ENCODE results near the gene DPF3. TPM values are rescaled to one million over a fixed set of nuclear protein-coding genes. Genes with fewer than 3 reads are reported as not detected.
A peak's percentile ranks its signal among the peaks of the same experiment; 100 is the strongest.

The DPF3 gene
- total RNA-seq, 4 donors from 2014 or later, result 0.22 to 5.4 (median 2.7) TPM

DNA sequence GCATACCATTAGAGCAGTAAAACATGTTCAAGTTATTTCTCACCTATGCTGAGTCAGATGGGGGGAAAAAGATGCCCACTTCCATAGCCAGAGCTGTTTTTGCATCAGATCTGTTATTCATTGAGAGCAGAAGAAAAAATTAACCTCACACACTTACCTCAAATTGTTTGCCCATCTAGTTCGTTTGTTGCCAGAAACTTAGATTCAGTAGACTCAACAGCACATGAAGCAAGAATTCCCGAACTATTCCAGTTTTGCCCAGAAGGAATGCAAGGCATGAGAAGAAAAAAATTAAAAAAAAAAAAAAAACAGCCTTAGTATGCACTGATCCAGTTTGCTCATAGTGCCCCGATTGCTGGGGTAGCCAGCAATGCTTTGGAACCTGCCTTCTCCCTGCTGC is 12.4 kb upstream of the DPF3 start:
- Histone ChIP-seq H3K27me3 (peaks cover 0 to 7% of the 10 kb centered on the region in 2 donors), H3K4me1 (peaks cover 0 to 3% (median 0%) of the 10 kb centered on the region in 4 donors), H3K27ac (no peak overlapping the region), H3K4me3 (no peak overlapping the region), H3K9me3 (no peaks in the 10 kb centered on the region), H3K36me3 (no peaks in the 10 kb centered on the region)
- DNase-seq (ENCODE audit: low spot score in 2 of 2), result no peak
- WGBS, 2 donors, result 30 to 53% methylated on average over 3 of the region's 3 CpGs
- TF ChIP-seq EP300 (IDR thresholded peaks at IDR 0.05), result no peak
- TF ChIP-seq, protein P1, sequence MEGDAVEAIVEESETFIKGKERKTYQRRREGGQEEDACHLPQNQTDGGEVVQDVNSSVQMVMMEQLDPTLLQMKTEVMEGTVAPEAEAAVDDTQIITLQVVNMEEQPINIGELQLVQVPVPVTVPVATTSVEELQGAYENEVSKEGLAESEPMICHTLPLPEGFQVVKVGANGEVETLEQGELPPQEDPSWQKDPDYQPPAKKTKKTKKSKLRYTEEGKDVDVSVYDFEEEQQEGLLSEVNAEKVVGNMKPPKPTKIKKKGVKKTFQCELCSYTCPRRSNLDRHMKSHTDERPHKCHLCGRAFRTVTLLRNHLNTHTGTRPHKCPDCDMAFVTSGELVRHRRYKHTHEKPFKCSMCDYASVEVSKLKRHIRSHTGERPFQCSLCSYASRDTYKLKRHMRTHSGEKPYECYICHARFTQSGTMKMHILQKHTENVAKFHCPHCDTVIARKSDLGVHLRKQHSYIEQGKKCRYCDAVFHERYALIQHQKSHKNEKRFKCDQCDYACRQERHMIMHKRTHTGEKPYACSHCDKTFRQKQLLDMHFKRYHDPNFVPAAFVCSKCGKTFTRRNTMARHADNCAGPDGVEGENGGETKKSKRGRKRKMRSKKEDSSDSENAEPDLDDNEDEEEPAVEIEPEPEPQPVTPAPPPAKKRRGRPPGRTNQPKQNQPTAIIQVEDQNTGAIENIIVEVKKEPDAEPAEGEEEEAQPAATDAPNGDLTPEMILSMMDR (IDR thresholded peaks at IDR 0.05), result no peak
- TF ChIP-seq POLR2A (IDR thresholded peaks at IDR 0.05), result no peak

DNA sequence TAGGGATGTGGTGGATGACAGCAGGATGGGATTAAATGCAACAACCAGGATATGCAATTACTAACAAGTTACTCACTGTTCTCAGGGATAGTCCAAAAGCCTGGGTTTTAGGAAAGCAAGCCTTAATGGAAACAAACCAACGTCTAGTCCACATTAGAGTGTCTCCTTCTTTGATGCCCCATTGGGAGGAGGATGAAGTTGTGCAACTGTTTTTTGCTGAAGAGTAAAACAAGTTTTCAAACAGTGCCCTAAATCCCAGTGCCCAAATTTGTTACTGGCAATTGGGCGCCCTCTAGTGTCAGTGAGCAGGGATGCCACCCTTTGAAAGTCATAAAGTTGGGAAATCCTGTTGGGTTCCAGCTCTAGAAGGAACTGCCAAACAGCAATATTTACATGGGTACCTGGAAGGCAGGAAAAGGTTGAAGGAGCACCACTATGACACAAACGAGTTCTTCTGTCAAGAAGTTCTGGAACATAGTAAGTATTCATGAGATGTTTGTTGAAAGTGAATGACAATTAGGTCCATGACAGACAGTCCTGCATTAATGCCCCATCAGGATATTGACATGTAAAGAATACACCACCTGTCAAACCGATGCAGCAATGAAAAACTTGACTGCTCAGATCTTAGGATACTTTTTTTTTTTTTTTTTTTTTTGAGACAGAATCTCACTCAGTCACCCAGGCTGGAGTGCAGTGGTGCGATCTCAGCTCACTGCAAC is 11.1 kb upstream of the DPF3 start:
- Histone ChIP-seq H3K9me3 (no peaks in the 10 kb centered on the region), H3K36me3 (no peaks in the 10 kb centered on the region), H3K4me3 (no peak overlapping the region), H3K27ac (no peak overlapping the region), H3K4me1 (peaks cover 0 to 3% (median 0%) of the 10 kb centered on the region in 4 donors), H3K27me3 (peaks cover 0 to 7% of the 10 kb centered on the region in 2 donors)
- TF ChIP-seq EP300 (IDR thresholded peaks at IDR 0.05) (peak in 1 of 2 donors; percentile 13), POLR2A (IDR thresholded peaks at IDR 0.05) (no peak)
- TF ChIP-seq, protein P1 (IDR thresholded peaks at IDR 0.05), result peak; percentile 83 to 92 (median 90)
- WGBS, 2 donors, result 28 to 31% methylated on average over 5 of the region's 5 CpGs
- DNase-seq (ENCODE audit: low spot score in 2 of 2), result peak; percentile 33 to 74

DNA sequence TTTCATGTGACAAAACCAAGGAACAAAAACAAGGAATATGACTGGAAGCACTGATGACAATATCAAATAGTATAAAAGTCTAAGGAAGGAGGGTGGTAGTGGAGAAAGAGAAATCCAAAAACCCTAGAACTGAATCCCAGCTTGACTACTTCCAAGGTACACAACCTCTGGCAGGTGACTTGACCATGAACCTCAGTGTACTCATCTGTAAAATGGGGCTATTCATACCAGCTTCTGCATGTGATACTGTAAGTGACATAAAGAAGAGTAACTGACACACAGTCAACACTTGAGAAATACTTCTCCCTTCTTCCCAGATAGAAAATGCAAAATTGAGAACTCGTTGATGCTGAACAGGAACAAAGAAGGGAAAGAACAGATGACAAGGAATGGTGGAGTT is 10.3 kb upstream of the DPF3 start:
- H3K9me3 ChIP-seq, result no peaks in the 10 kb centered on the region
- TF ChIP-seq POLR2A (IDR thresholded peaks at IDR 0.05), result no peak
- TF ChIP-seq, protein P1 (IDR thresholded peaks at IDR 0.05), result no peak
- no peak for TF ChIP-seq EP300 (IDR thresholded peaks at IDR 0.05)
- peaks cover 0 to 3% (median 0%) of the 10 kb centered on the region in 4 donors for H3K4me1 ChIP-seq
- H3K4me3 ChIP-seq, result no peak overlapping the region
- H3K36me3 ChIP-seq, result no peaks in the 10 kb centered on the region
- 2 to 85% methylated on average over 1 of the region's 1 CpG for WGBS, 2 donors
- no peak for DNase-seq (ENCODE audit: low spot score in 2 of 2)
- H3K27me3 ChIP-seq, result peaks cover 0 to 7% of the 10 kb centered on the region in 2 donors
- H3K27ac ChIP-seq, result no peak overlapping the region

DNA sequence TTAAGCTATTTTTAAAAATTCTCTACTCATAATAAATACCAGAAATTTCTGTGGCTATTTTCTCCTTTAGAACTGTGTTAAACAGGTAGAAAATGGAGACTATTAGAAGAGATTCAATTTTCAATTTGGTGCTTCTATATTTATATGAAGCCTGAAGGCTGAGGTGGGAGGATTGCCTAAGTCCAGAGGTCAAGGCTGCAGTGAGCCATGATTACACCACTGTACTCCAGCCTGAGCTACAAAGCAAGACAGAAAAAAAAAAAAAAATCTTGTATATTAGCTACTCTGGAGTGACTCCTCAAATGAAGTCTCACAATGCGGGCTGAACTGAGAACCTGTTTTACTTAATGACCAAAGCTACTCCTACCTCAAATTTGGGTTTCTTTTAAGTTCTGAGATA is 9.8 kb upstream of the DPF3 start:
- Histone ChIP-seq H3K9me3 (no peaks in the 10 kb centered on the region), H3K4me3 (no peak overlapping the region), H3K4me1 (peaks cover 0 to 3% (median 0%) of the 10 kb centered on the region in 4 donors), H3K36me3 (no peaks in the 10 kb centered on the region), H3K27ac (no peak overlapping the region), H3K27me3 (peaks cover 0 to 7% of the 10 kb centered on the region in 2 donors)
- WGBS, 2 donors, result 43 to 96% methylated on average over 1 of the region's 1 CpG
- no peak for DNase-seq (ENCODE audit: low spot score in 2 of 2)
- TF ChIP-seq, protein P1 (IDR thresholded peaks at IDR 0.05), result no peak
- TF ChIP-seq POLR2A (IDR thresholded peaks at IDR 0.05), result no peak
- TF ChIP-seq EP300 (IDR thresholded peaks at IDR 0.05), result no peak

DNA sequence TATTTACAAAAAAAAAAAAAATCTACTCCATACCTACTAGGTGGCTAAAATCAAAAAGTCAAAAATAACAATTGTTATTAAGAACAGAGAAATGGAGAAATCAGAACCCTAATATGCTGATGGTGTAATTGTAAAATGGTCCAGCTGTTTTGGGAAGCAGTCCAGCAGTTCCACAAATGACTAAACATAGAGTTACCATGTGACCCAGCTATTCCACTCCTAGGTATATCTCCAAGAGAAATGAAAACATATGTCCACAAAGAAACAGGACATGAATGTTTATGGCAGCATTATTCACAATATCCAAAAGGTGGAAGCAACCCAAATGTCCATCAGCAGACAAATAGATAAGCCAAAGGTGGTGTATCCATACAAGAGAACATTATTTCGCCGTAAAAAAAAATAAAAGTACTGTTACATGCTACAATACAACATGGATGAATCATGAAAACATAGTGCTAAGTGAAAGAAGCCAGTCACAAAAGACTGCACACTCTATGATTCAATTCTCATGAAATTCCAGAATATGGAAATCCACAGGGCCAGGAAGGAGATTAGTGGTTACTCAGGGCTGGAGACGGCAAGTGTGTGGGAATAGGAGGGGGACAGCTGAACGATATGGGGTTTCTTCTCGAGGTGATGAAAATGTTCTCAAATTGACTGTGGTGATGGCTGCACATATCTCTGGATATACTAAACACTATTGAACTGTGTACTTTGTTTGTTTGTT is 9.1 kb upstream of the DPF3 start:
- Histone ChIP-seq H3K4me1 (peaks cover 0 to 3% (median 0%) of the 10 kb centered on the region in 4 donors), H3K36me3 (no peaks in the 10 kb centered on the region), H3K9me3 (no peaks in the 10 kb centered on the region), H3K27ac (no peak overlapping the region), H3K27me3 (peaks cover 0 to 7% of the 10 kb centered on the region in 2 donors), H3K4me3 (no peak overlapping the region)
- 85 to 89% methylated on average over 5 of the region's 5 CpGs for WGBS, 2 donors
- DNase-seq (ENCODE audit: low spot score in 2 of 2), result no peak
- TF ChIP-seq, protein P1 (IDR thresholded peaks at IDR 0.05), result no peak
- no peak for TF ChIP-seq EP300 (IDR thresholded peaks at IDR 0.05)
- no peak for TF ChIP-seq POLR2A (IDR thresholded peaks at IDR 0.05)
